Gastrocnemius medialis (tissue), 4 donors: ENCODE measurements around the gene ZNF541.

ENCODE experiments used
- CTCF ChIP-seq, 5 experiments: fragments of 450-650 bp in 3 of 5; fragments of 200-600 bp in 2 of 5; sonication (generic) in 2 of 5; IDR thresholded peaks in 4 of 5; conservative IDR thresholded peaks in 1 of 5; 1 replicate in 4 of 5; 2 replicates in 1 of 5; pipeline ENCODE4 v1.5.1; 2016 to 2019; ENCODE audit warnings: antibody characterized with exemption in 5 of 5, mild to moderate bottlenecking in 3 of 5, moderate library complexity in 3 of 5
- POLR2A ChIP-seq, 2 donors: fragments of 450-650 bp; IDR thresholded peaks; one replicate each; pipeline ENCODE4 v1.6.1; 2017; ENCODE audit warnings: antibody characterized with exemption in 2 of 2, mild to moderate bottlenecking in 2 of 2, moderate library complexity in 2 of 2

GRCh38 chr19:47614021-47614295 lies 41.0 kb upstream of the ZNF541 start:
- TF ChIP-seq CTCF (IDR thresholded peaks at IDR 0.05 in 4 of 5, conservative IDR thresholded peaks at IDR 0.05 in 1 of 5) = no peak
- no peak for TF ChIP-seq POLR2A (IDR thresholded peaks at IDR 0.05)
